Retinal pigment epithelial cell (primary cell): Measurements from ENCODE around the gene RNF135.
"Not testable (repeated sequence)": the region's sequence is repeated elsewhere in the genome, so short reads cannot be mapped to it uniquely, and the experiment has no call there.

Source experiments
- DNase-seq: peaks from one replicate; pipeline ENCODE4 v3.0.0-alpha.2; 2010; ENCODE audit warnings: low read depth
- H3K4me3 ChIP-seq: 2 replicates; pipeline ENCODE4 v1.5.1; 2011; ENCODE audit warnings: mild to moderate bottlenecking, low read length, control low read depth, moderate library complexity
- TF ChIP-seq, protein P1 (sequence below): conservative IDR thresholded peaks from 2 replicates; pipeline ENCODE4 v1.5.1; 2011; ENCODE audit warnings: low read depth, low read length, control low read depth, inconsistent platforms

The RNF135 gene

DNA sequence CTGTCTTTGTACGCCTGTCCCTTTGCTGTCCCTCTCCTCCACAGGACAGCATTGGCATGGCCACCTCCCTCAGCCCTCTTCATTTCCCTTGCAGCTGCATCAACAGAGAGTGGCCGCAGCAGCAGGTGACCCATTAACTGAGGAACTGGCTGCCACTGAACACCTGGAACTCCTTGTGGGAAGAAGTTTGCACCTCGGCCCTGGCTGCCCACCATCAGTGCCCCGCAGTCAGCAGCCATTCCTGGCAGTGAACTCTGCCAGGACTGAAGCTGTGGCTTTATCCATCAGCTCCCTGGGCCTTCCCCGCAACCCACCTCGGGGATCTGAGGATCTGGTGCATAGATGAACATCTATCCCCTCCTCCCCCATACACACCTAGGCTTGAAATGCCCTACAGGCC is 13.1 kb upstream of the RNF135 start:
- TF ChIP-seq, protein P1, sequence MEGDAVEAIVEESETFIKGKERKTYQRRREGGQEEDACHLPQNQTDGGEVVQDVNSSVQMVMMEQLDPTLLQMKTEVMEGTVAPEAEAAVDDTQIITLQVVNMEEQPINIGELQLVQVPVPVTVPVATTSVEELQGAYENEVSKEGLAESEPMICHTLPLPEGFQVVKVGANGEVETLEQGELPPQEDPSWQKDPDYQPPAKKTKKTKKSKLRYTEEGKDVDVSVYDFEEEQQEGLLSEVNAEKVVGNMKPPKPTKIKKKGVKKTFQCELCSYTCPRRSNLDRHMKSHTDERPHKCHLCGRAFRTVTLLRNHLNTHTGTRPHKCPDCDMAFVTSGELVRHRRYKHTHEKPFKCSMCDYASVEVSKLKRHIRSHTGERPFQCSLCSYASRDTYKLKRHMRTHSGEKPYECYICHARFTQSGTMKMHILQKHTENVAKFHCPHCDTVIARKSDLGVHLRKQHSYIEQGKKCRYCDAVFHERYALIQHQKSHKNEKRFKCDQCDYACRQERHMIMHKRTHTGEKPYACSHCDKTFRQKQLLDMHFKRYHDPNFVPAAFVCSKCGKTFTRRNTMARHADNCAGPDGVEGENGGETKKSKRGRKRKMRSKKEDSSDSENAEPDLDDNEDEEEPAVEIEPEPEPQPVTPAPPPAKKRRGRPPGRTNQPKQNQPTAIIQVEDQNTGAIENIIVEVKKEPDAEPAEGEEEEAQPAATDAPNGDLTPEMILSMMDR: no peak
- DNase-seq: no peak
- no peak overlapping the region for H3K4me3 ChIP-seq

DNA sequence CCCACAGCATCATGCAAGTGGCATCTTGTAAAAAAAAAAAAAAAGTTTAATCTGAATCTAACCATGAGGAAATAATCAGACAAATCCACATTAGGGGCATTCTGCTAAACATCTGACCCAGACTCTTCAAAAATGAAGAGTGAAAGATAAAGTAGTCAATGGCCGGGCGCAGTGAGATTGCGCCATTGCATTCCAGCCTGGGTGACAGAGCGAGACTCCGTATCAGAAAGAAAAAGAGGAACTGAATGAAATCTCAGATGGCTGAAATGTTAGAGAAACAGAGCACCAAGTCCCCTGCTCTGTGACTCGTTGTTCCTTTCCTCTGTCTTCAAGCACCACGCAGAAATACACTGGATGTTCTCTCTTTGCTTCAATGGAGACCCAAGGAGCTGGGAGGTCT is 12.7 kb upstream of the RNF135 start:
- TF ChIP-seq, protein P1: no peak
- no peak for DNase-seq
- no peak overlapping the region for H3K4me3 ChIP-seq

DNA sequence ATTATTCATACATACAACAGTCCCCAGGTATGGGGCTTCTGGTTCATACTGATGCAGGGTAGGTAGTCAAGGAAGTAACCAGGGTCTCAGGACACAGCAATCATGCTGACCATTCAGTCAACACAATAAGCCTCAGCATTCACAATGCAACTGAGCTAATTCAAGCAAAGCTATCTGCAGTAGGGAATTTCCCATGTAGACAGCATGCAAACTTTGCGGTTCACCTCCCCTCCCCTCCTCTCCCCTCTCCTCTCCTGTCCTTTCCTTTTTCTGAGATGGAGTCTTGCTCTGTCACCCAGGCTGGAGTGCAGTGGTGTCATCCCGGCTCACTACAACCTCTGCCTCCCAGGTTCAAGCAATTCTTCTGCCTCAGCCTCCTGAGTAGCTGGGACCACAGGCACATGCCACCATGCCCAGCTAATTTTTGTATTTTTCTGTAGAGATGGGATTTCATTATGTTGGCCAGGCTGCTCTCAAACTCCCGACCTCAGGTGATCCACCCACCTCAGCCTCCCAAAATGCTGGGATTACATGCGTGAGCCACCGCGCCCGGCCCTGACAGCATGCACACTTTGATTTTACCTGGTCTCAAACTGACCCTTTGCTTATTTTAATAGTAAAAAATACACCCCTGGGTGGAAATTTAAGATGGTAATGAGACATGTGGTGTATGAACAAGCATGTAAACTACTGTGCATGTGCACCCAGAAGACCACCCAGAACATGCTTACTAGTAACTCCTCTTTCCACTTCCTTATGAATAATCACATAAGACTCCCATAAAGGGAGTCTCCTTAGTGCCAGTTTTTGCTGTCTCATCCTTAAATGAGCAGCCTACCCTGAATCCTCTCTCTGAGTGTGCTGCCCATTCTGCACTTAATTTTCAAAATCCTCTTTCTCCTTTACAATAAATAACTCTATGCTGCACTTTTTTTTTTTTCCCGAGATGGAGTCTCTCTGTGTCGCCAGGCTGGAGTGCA is 9.3 kb upstream of the RNF135 start:
- TF ChIP-seq, protein P1: no peak
- no peak overlapping the region for H3K4me3 ChIP-seq
- DNase-seq: no peak

DNA sequence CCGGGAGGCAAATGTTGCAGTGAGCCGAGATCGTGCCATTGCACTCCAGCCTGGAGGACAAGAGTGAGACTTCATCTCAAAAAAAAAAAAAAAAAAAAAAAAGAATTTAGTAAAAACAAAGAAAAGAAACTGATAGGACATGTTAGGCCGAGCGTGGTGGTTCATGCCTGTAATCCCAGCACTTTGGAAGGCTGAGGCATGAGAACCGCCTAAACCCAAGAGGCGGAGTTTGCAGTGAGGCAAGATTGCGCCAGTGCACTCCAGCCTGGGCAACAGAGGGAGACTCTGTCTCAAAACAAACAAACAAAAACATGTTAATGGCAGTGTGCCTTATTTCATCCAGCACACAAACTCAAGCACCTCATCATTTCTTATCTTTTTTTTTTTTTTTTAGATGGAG is 6.5 kb upstream of the RNF135 start:
- not testable (repeated sequence) for H3K4me3 ChIP-seq, DNase-seq

DNA sequence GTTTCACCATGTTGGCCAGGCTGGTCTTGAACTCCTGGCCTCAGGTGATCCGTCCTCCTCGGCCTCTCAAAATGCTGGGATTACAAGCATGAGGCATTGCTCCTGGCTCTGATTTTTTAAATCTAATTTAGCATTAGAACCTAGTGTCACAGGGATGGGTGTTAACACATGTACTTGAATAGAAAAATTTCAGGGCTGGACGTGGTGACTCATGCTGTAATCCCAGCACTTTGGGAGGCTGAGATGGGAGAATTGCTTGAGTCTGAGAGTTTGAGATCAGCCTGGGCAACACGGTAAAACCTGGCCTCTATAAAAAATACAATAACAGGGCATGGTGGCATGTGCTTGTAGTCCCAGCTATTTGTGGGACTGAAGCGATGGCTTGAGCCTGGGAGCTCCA is 6.0 kb upstream of the RNF135 start:
- TF ChIP-seq, protein P1: no peak
- no peak for DNase-seq

DNA sequence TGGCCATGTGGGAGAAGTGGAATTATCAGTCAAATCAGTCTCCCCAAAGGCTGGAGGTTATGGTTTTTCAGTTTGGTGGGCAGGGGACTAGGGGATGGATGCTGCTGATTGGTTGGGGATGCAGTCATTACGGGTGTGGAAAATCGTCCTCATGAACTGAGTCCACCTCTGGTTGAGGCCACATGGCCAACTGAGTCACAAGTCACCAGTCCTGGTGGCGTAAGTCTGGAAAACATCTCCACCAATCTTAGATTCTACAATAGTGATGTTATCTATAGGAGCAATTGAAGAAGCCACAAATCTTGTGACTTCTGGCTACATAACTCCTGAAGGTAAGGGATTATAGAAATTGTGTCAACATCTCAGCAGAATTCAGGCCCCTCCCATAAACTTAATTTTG is 5.2 kb upstream of the RNF135 start:
- TF ChIP-seq, protein P1: no peak
- DNase-seq: no peak
- no peak overlapping the region for H3K4me3 ChIP-seq

More for the DNA sequence above, 6.0 kb upstream of the RNF135 start:
- H3K4me3 ChIP-seq: no peak overlapping the region

DNA sequence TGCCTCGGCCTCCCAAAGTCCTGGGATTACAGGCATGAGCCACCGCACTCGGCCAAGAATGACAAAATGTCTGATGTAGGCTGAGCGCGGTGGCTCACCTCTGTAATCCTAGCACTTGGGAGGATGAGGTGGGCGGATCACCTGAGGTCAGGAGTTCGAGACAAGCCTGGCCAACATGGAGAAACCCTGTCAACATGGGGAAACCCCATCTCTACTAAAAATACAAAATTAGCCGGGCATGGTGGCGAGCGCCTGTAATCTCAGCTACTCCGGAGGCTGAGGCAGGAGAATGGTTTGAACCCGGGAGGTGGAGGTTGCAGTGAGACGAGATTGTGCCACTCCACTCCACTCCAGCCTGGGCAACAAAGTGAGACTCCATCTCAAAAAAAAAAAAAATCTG is 2.9 kb upstream of the RNF135 start:
- not testable (repeated sequence) for DNase-seq, H3K4me3 ChIP-seq
